ENCODE data around the gene ZNF276.
A peak's percentile ranks its signal among the peaks of the same experiment; 100 is the strongest.
"Not testable (repeated sequence)": the region's sequence is repeated elsewhere in the genome, so short reads cannot be mapped to it uniquely, and the experiment has no call there.

Gene ZNF276

DNA sequence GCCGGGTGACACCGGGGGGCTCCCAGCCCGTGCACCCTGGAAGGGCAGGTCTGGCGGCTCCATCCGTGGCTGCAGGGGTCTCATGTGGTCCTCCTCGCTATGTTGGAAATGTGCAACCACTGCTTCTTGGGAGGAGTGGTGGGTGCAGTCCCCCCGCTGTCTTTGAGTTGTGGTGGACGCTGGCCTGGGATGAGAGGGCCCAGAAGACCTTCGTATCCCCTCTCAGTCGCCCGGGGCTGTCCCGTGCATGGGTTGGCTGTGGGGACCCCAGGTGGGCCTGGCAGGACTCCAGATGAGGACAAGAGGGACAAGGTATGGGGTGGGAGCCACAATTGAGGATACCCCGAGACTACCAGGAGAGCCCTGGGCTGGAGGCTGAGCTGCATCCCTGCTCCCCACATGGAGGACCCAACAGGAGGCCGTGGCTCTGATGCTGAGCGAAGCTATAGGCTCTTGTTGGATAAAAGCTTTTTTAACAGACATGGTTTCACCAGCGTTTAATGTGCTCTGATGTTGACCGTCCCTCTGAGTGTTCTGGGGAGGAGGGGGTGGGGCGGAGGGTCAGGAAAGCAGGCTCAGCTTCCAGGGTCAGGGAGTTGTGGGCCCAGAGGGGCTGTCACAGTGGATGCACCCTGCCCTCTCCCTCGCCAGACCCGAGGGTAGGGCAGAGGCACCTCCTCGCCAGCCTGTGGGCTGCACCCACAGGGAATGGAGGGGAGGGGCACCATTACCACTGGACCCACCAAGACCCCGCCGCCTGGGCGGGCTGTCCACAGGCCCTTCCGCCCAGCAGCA is 25.3 kb upstream of the ZNF276 start:
- DNase-seq: no peak

DNA sequence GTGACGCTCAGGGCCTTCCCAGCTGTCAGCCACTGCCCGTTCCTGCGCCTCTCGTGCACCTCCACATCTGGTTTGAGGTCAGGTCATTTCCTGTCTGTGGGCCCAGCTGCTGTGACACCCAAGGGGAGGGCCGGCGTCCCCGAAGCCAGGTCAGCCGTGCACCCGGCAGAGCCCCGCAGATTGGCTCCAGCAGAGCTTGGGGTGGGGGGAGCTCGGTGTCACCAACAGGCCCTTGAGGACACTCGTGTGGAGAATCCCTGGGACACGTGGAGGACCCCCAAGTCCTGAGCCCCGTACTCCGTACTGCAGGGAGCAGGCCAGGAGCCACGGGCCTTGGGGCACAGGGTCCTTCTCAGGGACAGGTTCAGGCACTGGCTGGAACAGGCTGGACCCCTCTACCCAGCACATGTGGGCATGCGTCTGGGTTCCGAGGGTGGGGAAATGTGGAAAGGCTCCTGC is 24.6 kb upstream of the ZNF276 start:
- DNase-seq: no peak

DNA sequence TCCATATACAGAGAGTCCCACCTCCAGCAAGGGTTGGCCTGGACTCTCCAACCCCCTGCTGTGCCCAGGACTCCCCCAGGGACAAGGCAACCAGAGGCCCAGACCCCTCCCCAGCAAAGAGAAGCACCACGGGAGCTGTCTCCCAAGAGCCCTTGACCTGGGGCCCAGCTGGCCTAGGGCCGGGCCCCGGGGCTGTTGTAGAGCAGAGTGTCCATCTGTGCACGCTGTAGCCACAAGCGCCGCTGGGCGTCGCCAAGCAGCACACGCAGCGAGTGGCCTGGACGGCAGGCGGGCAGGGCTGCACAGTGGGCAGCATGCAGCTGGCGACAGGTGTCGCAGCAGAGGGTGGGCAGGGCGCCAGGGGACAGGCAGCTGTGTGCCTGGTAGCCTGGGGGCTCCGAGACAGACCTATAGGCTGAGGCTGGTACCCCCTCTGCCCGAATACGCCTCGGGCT is 24.1 kb upstream of the ZNF276 start:
- DNase-seq: no peak

DNA sequence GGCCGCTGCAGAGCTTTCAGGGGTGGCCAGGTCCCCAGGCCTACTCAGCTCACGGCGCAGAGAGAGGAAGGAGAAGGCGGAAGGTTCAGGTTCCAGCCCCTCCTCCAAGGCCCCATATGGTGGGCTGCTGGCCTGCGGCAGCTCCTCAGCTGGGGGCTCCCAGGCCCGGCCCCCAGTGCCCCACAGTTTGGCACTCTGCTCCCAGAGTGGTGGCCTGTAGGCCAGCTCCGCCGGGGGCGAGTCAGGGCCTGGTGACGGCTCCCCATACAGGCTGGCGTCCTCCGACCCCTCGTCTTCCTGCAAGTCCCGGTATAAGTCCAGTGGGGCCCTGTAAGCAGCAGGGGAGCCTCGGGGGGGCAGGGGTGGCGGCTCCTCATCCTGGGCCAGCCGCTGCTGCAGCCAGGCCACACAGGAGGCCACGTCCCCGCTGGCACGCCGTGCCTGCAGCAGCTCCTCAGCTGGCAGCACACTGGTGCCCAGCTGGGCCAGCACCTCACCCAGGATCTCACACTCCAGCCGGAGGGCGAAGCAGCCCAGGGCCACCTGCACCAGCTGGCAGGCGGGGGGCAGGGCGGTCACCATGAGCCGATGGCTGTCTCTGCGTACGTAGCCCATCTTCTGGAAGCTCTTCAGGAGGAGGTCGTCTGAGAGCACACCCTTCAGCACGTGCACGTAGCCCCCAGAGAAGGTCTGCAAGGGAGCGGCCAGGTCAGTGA is 23.6 kb upstream of the ZNF276 start:
- DNase-seq: no peak

DNA sequence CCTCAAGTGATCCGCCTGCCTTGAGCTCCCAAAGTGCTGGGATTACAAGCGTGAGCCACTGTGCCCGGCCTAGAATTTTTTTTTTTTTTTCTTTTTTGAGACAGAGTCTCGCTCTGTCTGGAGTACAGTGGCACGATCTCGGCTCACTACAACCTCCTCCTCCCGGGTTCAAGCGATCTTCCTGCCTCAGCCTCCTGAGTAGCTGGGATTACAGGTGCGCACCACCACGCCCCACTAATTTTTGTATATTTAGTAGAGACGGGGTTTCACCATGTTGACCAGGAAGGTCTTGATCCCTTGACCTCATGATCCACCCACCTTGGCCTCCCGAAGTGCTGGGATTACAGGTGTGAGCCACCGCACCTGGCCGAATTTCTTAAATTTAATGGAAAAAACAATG is 22.6 kb upstream of the ZNF276 start:
- DNase-seq: not testable (repeated sequence)

DNA sequence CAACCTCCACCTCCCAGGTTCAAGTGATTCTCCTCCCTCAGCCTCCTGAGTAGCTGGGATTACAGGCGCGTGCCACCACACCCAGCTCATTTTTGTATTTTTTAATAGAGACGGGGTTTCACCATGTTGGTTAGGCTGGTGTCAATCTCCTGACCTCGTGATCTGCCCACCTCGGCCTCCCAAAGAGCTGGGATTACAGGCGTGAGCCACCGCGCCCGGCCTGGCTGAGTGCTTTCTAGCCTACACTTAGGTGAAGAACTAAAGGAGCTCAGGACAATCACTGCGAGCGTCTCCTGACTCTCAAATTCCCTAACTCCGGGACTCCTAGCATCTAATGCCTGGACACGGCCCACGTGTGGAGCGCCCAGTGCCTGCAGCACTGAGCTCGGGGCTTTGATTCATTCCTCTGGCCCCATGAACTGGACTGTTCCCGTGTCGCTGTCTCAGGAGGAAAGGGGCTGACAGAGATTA is 21.7 kb upstream of the ZNF276 start:
- DNase-seq: not testable (repeated sequence)

DNA sequence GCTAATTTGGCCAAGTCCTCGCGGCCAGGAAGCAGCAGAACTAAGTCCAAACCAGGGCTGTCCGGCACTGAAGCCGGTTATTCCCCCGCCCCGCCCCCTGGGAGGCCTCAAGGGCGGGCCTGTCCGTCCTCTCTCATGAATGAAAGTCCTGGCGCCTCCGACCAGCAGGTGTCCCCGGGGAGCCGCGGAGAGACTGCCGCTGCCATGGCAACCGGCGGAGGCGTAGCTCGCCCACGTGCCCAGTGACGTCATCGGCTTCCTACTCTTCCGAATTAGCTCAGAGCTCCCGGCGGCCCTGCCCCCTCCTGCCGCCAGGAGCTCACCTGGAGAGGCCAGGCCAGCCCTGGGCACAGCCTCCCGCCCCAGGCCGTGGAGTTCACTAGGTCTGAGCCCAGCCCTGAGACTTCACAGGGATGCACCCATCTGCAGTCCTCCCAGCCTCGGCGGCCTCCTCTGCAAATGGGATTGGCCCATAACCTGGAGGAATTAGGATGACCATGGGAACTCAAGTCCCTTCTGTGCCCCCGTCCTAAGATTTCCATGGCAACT is 21.2 kb upstream of the ZNF276 start:
- peak; percentile 50 for DNase-seq

DNA sequence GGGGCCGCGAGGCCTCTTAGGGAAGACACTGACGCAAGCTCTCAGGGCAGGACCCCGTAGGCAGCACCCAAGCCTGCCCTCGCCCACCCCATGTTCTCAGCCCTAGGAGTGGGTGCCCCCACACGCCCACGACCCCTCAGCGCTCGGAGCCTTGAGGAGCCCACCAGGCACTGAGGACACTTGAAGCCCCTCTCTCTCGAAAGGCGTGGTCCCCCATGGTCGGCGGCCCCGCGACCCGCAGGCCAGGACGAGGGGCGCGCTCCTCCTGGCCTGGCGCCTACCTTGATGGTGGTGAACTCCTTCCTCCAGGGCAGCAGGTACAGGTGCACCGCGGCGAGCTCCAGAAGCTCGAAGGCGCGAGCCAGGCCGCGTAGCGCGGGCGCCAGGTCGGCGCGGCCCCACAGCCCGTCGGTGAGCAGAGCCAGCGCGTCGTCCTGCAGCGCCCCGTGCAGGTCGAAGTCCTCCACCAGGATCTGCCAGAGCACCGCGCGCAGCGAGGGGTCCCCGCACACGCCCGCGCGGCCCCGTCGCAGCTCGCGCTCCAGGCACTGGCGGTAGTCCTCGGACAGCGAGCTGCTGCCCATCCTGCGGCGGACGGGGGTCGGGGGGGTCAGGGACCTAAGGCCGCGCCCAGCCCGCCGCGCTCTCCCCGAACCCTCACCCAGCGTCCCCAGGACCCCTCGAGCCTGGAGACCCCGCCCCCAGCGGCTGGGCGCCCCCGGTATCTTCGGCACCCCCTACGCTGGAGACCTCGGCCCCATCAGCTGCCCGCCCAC is 20.5 kb upstream of the ZNF276 start:
- DNase-seq: no peak

DNA sequence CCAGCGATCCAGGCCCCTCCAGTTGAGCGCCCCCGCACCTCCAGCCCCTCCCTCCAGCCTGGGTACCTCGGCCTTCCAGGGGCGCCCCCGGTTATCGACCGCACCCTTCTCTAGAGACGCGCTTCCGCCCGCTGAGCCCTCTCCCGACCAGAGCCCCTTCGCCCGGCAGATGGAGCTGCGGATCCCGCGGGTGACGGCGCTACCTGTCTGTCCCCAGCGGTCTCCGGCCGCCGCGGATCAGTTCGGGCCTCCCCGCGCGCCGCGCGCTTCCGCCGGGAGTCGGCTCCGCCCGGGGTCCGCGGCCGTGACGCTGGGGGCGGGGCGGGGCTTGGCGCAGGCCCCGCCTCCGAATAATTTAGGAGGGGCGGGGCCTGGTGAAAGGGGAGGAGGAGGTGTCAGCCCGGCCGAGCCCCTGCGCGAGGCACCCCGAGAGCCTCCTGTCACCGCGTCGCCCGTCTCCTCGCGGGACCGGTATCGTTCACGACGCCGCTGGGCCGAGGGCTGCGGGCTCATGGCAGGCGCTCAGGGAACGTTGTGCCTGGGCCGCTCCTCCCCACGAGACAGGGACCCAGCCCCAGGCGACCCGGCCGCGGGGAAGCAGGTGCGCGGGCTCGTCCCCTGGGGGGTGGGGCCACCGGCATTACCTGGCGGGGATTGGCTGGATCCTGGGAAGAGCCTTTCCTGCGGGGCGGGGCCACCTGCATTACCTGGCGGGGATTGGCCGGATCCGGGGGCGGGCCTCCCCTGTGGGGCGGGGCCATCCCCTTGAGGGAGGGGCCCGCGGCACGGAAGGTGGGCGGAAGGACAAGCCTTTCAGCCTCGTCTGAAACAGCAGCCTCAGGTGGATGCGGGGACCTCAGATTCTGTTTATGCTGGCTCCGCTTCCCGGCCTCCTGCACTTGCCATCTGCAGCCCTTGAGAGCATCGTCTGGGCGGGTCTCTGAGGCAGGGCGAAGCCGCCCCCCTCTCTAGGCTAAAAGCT is 19.6 kb upstream of the ZNF276 start, which contains the start of gene SPATA2L:
SPATA2L (minus strand) TSS at position 281 of the 982 bp plus-strand sequence. CDS start 473 bp downstream, outside the sequence.
- DNase-seq: no peak

DNA sequence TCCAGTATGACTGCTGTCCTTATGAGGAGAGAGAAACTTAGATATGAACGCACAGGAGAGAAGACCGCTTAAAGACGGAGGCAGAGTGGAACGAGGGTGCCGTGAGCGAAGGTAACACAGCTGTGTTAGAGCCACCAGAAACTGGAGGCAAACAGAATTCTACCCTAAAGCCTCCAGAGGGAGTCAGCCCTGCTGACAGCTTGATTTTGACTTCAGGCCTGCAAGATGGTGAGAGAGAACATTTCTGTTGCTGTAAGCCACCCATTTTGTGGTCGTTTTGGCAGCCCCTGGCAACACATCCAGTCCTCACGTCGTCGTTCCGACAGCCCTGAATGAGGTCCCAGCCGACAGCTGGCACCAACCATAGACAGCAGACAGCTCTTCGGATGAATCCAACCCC is 17.1 kb upstream of the ZNF276 start:
- no peak for DNase-seq

DNA sequence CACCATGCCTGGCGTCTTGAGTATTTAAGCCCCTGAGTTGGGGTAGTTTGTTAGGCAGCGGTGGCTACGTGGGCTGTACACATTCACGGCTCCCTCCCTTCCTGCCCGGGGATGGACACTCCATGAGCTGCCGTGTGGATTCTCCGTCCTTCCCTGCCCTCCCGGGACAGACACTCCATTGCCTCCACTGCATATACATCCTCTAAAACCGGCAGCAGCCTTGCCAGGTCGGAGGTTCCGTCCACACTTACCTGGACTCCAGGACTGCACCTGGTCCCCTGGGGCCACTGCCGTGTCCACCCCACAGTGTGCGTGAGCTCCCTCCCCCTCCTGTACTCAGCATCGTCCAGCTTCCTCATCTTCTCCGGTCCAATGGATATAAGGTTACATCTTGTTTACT is 16.3 kb upstream of the ZNF276 start:
- no peak for DNase-seq

DNA sequence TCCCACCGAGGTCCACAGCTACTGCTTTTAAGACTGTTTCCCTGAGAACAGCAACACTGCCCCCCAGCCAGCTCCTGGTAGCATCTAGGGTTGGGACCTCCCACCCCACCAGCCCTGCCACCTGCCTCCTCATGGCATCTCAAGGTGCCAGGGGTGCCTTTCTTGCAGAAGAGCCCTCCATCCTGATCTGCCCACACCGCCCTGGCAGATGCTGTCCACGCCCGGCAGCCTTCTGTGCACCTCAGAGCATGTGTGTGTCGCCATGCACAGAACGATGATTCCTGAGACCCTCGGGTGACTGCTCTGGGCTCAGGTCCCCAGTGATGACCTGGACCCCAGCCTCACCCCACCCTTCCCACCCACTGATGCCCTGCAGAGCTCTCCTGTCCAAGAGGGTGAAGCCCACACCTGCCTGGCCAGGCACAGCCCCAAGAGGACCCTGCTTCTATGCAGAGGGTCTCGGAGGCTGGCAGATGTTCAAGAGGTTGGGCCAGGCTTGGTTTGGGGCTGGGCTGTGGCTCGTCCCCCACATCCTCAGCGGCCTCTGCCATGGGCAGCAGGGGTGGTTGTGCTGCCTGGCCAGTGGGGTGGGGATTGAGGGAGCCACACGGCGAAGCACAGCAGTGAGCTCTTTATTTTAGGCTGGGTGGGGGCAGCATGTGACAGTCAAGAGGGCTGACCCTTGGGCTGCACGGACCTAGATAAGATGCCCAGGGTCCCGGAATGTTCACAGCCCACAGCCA is 14.6 kb upstream of the ZNF276 start:
- no peak for DNase-seq

DNA sequence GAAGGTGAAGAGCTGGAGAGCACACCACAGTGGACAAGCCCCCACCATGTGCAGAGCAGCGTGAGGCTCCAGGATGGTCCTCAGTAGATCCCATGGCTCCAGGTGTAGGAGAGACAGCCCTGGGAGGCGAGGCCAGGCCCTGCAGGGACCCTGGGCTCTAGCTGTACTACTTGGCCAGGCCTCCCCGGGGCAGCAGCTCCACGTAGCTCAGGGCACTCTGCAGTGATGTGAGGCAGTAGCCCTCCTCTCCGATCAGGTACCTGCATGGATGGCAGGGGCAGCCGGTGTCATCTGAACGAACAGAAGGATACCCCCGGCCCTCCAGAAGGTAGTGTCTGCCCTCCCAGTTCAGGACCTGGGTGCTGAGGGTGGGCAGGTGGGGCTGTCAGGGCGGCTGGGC is 13.6 kb upstream of the ZNF276 start:
- DNase-seq: no peak

DNA sequence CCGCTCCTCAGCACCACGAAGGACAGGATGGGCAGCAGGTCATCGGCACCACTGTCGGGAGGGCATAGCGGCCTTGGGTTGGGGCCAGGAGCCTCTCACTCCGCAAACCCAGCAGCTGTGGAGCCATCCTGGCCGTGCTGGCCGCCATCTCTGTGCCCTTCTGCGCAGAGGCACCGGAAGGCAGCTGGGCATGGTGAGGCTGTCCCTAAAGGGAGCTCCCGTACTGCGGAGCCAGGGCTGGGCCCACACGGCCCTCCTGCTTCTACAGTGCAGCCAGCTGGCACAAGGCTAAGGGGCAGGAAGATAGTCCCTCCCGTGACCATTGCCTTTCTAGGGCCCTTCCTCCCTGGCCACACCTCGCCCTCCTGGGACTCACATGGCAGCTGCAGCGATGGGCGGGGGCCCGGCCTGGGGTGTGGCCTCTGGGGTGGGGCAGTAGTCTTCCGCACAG is 12.8 kb upstream of the ZNF276 start:
- no peak for DNase-seq

DNA sequence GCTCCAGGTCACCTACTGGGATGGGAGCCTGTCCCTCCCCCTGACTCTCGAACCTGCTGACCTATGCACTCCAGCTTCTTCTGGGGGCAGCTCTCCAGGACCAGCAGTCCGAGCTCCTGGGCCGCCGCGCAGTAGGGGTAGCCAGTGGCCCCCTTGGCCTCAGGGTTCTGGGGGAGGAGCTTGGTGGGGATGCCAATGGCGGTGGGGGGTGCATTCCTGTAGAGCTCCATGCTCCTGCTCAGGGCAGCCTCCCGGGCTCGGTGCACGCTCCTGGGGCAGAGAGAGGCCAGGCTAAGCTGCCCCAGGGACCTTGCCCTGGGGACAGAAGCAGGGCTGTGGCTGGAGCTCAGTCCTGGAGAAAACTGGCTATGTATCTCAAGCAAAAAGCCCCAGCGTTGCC is 12.2 kb upstream of the ZNF276 start:
- no peak for DNase-seq

DNA sequence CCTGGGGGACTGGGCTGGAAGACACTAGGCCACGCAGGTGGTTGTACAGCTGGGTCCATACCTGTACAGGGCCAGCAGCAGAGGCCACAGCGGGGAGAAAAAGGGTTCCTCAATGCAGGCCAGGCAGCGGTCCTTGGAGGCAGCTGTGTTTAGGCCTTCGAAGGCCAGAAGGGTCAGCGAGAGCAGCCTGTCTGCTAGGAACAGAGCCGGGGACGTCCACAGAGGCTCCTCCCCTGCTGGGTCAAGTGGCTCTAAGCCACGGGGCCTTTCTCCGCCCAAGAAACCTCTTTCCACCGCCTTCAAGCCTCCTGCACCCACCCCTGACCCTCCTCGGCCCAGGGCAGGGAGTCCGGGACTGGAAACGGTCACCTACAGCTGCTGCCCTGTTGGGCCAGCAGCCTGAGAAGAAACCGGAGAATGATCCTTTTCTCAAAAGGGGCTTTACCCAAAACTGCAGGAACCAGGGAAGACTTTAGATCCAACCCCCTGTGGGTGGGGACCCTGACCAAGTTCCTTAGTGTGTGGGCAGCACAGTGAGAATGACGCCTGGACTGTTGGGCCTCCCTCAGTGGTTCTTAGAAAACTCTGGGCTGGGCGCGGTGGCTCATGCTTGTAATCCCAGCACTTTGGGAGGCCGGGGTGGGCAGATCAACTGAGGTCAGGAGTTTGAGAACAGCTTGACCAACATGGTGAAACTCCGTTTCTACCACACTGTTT is 11.5 kb upstream of the ZNF276 start:
- DNase-seq: no peak

DNA sequence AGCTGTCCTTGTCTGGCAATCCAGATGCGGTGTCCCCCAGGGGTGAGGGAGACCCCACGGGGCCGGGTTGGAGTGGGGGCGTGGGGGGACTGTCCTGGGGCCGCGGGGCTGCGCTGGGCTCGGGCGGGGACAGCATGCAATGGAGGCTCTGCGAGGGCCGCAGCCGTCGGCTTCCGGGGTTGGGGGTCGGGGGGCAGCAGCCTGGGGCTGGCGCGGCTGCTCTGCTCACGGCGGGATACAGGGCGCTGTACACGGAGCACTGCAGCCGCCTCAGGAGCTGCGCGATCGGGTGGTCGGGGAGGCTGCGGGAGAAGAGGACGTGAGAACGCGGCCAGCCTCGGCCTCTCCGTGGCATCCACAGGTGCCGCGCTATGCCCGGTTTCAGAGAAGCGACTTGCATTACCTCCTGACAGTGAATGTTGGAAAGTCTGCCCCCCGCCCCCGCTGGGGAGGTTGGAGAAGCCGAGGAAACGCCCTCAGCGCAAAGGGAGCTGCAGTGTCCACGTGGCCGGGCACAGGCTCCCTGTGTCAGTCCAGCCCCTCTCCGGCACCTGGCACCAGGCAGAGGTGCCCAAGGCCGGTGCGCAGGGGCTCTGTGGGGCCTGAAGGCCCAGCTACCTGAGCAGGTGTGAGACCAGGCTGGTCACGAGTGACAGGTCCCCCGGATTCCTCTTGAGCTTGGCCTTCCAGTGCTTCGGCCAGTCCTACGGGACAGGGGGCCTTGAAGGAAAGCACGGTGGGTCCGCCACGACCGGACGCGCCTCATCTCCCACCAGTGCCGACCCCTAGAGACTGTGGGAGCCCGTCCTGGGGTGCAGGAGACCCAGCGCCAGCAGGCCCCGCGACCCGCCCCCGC is 10.4 kb upstream of the ZNF276 start:
- no peak for DNase-seq

DNA sequence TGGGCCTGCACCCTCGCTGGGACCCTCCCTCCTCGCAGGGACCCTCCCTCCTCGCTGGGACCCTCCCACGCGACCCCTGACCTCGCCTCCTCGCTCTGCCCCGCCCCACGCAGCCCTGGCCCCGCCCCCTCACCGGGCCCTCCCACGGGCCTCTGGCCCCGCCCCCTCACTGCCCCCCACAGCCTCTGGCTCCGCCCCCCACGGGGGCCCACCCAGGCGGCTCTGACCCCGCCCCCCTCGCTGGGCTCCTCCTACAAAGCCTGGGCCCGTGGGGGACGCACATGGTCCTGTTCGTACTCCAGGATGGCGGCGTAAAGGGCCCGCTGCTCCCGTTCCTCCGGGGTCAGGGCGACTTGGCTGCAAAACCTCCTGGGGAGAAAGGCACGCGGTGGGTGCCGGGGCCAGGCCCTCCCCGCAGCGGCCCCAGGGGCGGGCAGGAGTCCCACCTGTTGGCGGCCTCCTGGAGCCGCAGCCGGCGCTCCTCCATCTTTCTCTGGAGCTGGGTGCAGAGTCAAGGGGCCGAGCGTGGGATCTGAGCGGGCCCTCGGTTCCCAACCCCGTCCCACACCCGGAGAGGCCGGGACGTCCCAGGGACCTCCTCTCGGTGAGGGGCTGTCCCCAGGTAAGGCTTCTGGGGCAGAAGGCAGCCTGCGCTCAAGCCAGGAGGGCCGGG is 9.6 kb upstream of the ZNF276 start:
- no peak for DNase-seq

All from SIG-M5 (cell line).